T-cell (primary cell): ENCODE data around the gene SOX9. TPM values are rescaled to one million over a fixed set of nuclear protein-coding genes. Genes with fewer than 3 reads are reported as not detected.

Source experiments
- ATAC-seq, 4 experiments: fragments of 200-7000 bp in 3 of 4; fragments of 150-1000 bp in 1 of 4; cut with Tn5 transposase; replicated peaks in 1 of 4; 1 replicate in 3 of 4; 2 replicates in 1 of 4; pipeline ENCODE4 v1.10.0; 2021; ENCODE audit warnings: moderate library complexity in 3 of 4, mild to moderate bottlenecking in 2 of 4, moderate number of reproducible peaks in 1 of 4
- CTCF ChIA-PET, 2 donors: fragments of 300-600 bp; sonication (Branson Sonifier 250); formaldehyde crosslinking; loops; one replicate each; lab custom pipeline; 2022; ENCODE audit warnings: antibody characterized with exemption in 2 of 2; lab: Charles Lee
- POLR2A ChIA-PET, 2 donors: fragments of 300-600 bp; sonication (Branson Sonifier 250); formaldehyde crosslinking; loops; one replicate each; lab custom pipeline; 2022; ENCODE audit warnings: antibody characterized with exemption in 2 of 2; lab: Charles Lee
- DNase-seq, 35 experiments: peaks; one replicate each; pipeline versions ENCODE4 v3.0.0 to v3.0.0-alpha.2; 2013 to 2023
- H3K27ac ChIP-seq: one replicate; pipeline ENCODE4 v1.5.1; 2013; ENCODE audit warnings: low read length
- H3K27me3 ChIP-seq, 2 experiments: replicated peaks in 1 of 2; 1 replicate in 1 of 2; 2 replicates in 1 of 2; pipeline versions ENCODE4 v1.6.1 to v1.7.0; 2013; ENCODE audit warnings: low read length in 1 of 2, mixed read lengths in 1 of 2; ENCODE audit not compliant: control insufficient read depth in 2 of 2, insufficient read depth in 2 of 2; ENCODE audit errors: extremely low read depth in 1 of 2
- H3K36me3 ChIP-seq, 2 donors: 1 replicate in 1 of 2; 2 replicates in 1 of 2; pipeline versions ENCODE4 v1.6.1 to v1.7.0; 2013; ENCODE audit warnings: low read length in 1 of 2; ENCODE audit not compliant: control insufficient read depth in 2 of 2, insufficient read depth in 1 of 2; ENCODE audit errors: extremely low read depth in 1 of 2
- H3K4me1 ChIP-seq, 2 experiments: 1 replicate in 1 of 2; 2 replicates in 1 of 2; pipeline versions ENCODE4 v1.6.1 to v1.7.0; 2013; ENCODE audit warnings: low read length in 2 of 2, mixed read lengths in 1 of 2; ENCODE audit not compliant: insufficient read depth in 2 of 2, control insufficient read depth in 1 of 2; ENCODE audit errors: extremely low read depth in 1 of 2
- H3K4me3 ChIP-seq, 2 donors: 1 replicate in 1 of 2; 2 replicates in 1 of 2; pipeline versions ENCODE4 v1.5.1 to v1.7.0; 2013; ENCODE audit warnings: mild to moderate bottlenecking in 2 of 2, low read length in 1 of 2, moderate library complexity in 1 of 2; ENCODE audit not compliant: control insufficient read depth in 1 of 2; ENCODE audit errors: extremely low read depth in 1 of 2
- H3K9me3 ChIP-seq: 2 replicates; pipeline ENCODE4 v1.7.0; 2013
- H3K27ac Mint-ChIP-seq, 2 donors: one replicate each; pipeline ENCODE4 v1.8.0; 2020 to 2021; ENCODE audit warnings: mild to moderate bottlenecking in 2 of 2, mixed read lengths in 2 of 2
- H3K27me3 Mint-ChIP-seq, 2 donors: one replicate each; pipeline ENCODE4 v1.8.0; 2021 to 2022; ENCODE audit warnings: mixed read lengths in 2 of 2
- H3K36me3 Mint-ChIP-seq: one replicate; pipeline ENCODE4 v1.8.0; 2021; ENCODE audit warnings: mixed read lengths
- H3K4me1 Mint-ChIP-seq, 3 donors: one replicate each; pipeline ENCODE4 v1.8.0; 2020 to 2022; ENCODE audit warnings: mixed read lengths in 3 of 3, mild to moderate bottlenecking in 1 of 3
- H3K4me3 Mint-ChIP-seq, 3 donors: one replicate each; pipeline ENCODE4 v1.8.0; 2020 to 2022; ENCODE audit warnings: mild to moderate bottlenecking in 3 of 3, mixed read lengths in 3 of 3, moderate library complexity in 3 of 3
- H3K9me3 Mint-ChIP-seq, 3 donors: one replicate each; pipeline ENCODE4 v1.8.0; 2020 to 2022; ENCODE audit warnings: mixed read lengths in 3 of 3
- WGBS: methylation state at CpG from one replicate; pipeline ENCODE4 v1.1.5; 2013; ENCODE audit warnings: missing lambda C conversion rate; ENCODE audit not compliant: insufficient coverage; 5-methylcytosine and 5-hydroxymethylcytosine counted together
- total RNA-seq, 35 experiments: library from RNA in 6 of 35; stranded (reverse) in 6 of 35; fragments of 120-200 nt in 1 of 35; gene quantifications; one replicate each; pipeline versions ENCODE4 v1.2.1 to v1.2.4 and lab custom pipeline; 2013 to 2026

The SOX9 gene
- total RNA-seq, 5 donors from 2014 or later (not counting 1 experiment from before 2014, with no cell fraction given): 0.13 to 0.35 (median 0.23) TPM; not detected in 2

- no peak overlapping the region for H3K4me3 Mint-ChIP-seq
- ATAC-seq (no peak), DNase-seq (no peak)
- ChIA-PET POLR2A (no interaction called here), CTCF (no interaction called here)
- Histone ChIP-seq H3K4me3 (no peak overlapping the region), H3K9me3 (no peaks in the 10 kb centered on the region), H3K27me3 (no peaks in the 10 kb centered on the region), H3K4me1 (no peaks in the 10 kb centered on the region), H3K36me3 (no peaks in the 10 kb centered on the region), H3K27ac (no peak overlapping the region)
- WGBS: no CpG with 5 or more reads among the region's 2 CpGs
- H3K9me3 Mint-ChIP-seq: peaks cover 0 to 3% (median 0%) of the 10 kb centered on the region in 3 donors
- no peak overlapping the region for H3K27ac Mint-ChIP-seq
- H3K36me3 Mint-ChIP-seq: no peaks in the 10 kb centered on the region
- H3K4me1 Mint-ChIP-seq: no peaks in the 10 kb centered on the region
- peaks cover 6 to 7% of the 10 kb centered on the region in 2 donors for H3K27me3 Mint-ChIP-seq
Measured at GRCh38 chr17:72146371-72146770, 25.6 kb downstream of the SOX9 start.

GRCh38 chr17:72150632-72151460 is 30.0 kb downstream of the SOX9 start:
- Mint-ChIP-seq H3K9me3 (peaks cover 0 to 3% (median 0%) of the 10 kb centered on the region in 3 donors), H3K36me3 (no peaks in the 10 kb centered on the region)
- 42% methylated on average over 6 of the region's 11 CpGs for WGBS

GRCh38 chr17:72151565-72152386 is 31.0 kb downstream of the SOX9 start:
- Mint-ChIP-seq H3K9me3 (peaks cover 0 to 3% (median 0%) of the 10 kb centered on the region in 3 donors), H3K27ac (no peak overlapping the region), H3K4me3 (no peak overlapping the region), H3K27me3 (peaks cover 4 to 9% of the 10 kb centered on the region in 2 donors), H3K36me3 (no peaks in the 10 kb centered on the region), H3K4me1 (no peaks in the 10 kb centered on the region)
- H3K36me3 ChIP-seq: no peaks in the 10 kb centered on the region
- POLR2A ChIA-PET: no interaction called here
- no peak overlapping the region for H3K4me3 ChIP-seq
- WGBS: 56% methylated on average over 9 of the region's 11 CpGs
- CTCF ChIA-PET: no interaction called here
- H3K4me1 ChIP-seq: no peaks in the 10 kb centered on the region
- ATAC-seq: no peak
- no peaks in the 10 kb centered on the region for H3K9me3 ChIP-seq
- H3K27me3 ChIP-seq: no peaks in the 10 kb centered on the region
- H3K27ac ChIP-seq: no peak overlapping the region
- no peak for DNase-seq

More at GRCh38 chr17:72150632-72151460, 30.0 kb downstream of the SOX9 start:
- Mint-ChIP-seq H3K27ac (no peak overlapping the region), H3K4me1 (no peaks in the 10 kb centered on the region), H3K27me3 (peaks cover 4 to 9% of the 10 kb centered on the region in 2 donors), H3K4me3 (no peak overlapping the region)
- Histone ChIP-seq H3K27ac (no peak overlapping the region), H3K4me3 (no peak overlapping the region), H3K27me3 (no peaks in the 10 kb centered on the region), H3K9me3 (no peaks in the 10 kb centered on the region), H3K36me3 (no peaks in the 10 kb centered on the region), H3K4me1 (no peaks in the 10 kb centered on the region)
- CTCF ChIA-PET: no interaction called here
- ATAC-seq (no peak), DNase-seq (no peak)
- POLR2A ChIA-PET: no interaction called here

GRCh38 chr17:72152387-72152929 is 31.6 kb downstream of the SOX9 start:
- no peaks in the 10 kb centered on the region for H3K4me1 ChIP-seq
- DNase-seq (no peak), ATAC-seq (no peak)
- Mint-ChIP-seq H3K27me3 (peaks cover 4 to 9% of the 10 kb centered on the region in 2 donors), H3K4me3 (no peak overlapping the region), H3K4me1 (no peaks in the 10 kb centered on the region), H3K9me3 (peaks cover 0 to 3% (median 2%) of the 10 kb centered on the region in 3 donors), H3K36me3 (no peaks in the 10 kb centered on the region), H3K27ac (no peak overlapping the region)
- CTCF ChIA-PET: no interaction called here
- no peak overlapping the region for H3K27ac ChIP-seq
- 60% methylated on average over 1 of the region's 2 CpGs for WGBS
- H3K36me3 ChIP-seq: no peaks in the 10 kb centered on the region
- H3K9me3 ChIP-seq: no peaks in the 10 kb centered on the region
- H3K4me3 ChIP-seq: no peak overlapping the region
- POLR2A ChIA-PET: no interaction called here
- H3K27me3 ChIP-seq: no peaks in the 10 kb centered on the region

- ATAC-seq (no peak), DNase-seq (no peak)
- H3K27ac Mint-ChIP-seq: no peak overlapping the region
- Histone ChIP-seq H3K4me1 (no peaks in the 10 kb centered on the region), H3K9me3 (no peaks in the 10 kb centered on the region), H3K4me3 (no peak overlapping the region), H3K27me3 (no peaks in the 10 kb centered on the region), H3K27ac (no peak overlapping the region), H3K36me3 (no peaks in the 10 kb centered on the region)
- H3K27me3 Mint-ChIP-seq: peaks cover 0 to 3% of the 10 kb centered on the region in 2 donors
- ChIA-PET CTCF (no interaction called here), POLR2A (no interaction called here)
- 60% methylated on average over 12 of the region's 15 CpGs for WGBS
- H3K36me3 Mint-ChIP-seq: no peaks in the 10 kb centered on the region
- peaks cover 2 to 15% (median 9%) of the 10 kb centered on the region in 3 donors for H3K9me3 Mint-ChIP-seq
- H3K4me3 Mint-ChIP-seq: no peak overlapping the region
- no peaks in the 10 kb centered on the region for H3K4me1 Mint-ChIP-seq
Measured at GRCh38 chr17:72158895-72159885, 38.4 kb downstream of the SOX9 start.
